GM19351 (cell line): ENCODE results near the gene ABCC6.

ENCODE experiments used
- ATAC-seq: cut with Tn5 transposase; IDR thresholded peaks from one replicate; pipeline ENCODE4 v1.9.1; 2021; ENCODE audit warnings: mild to moderate bottlenecking, moderate library complexity; ENCODE audit not compliant: unreplicated experiment

Gene ABCC6

DNA sequence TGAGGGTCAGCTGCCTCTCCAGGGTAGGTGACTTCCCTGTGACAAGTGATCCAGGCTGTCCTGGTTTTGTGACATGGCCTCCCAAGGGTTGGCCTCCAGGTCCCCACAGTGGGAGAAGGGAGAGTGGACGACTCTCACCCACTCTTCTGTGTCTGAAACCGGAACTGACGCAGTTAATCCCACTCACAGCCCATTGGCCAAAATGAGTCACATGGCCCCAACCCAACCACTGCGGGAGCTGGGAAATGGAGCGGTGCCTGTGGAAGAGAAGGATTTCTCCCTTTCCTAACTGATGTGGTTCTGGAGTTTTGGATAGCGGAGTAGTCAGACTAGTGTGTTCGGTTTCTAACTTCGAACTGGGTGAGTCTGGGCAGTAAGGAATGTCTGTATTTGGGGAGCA is 79.4 kb downstream of the ABCC6 start:
- no peak for ATAC-seq

DNA sequence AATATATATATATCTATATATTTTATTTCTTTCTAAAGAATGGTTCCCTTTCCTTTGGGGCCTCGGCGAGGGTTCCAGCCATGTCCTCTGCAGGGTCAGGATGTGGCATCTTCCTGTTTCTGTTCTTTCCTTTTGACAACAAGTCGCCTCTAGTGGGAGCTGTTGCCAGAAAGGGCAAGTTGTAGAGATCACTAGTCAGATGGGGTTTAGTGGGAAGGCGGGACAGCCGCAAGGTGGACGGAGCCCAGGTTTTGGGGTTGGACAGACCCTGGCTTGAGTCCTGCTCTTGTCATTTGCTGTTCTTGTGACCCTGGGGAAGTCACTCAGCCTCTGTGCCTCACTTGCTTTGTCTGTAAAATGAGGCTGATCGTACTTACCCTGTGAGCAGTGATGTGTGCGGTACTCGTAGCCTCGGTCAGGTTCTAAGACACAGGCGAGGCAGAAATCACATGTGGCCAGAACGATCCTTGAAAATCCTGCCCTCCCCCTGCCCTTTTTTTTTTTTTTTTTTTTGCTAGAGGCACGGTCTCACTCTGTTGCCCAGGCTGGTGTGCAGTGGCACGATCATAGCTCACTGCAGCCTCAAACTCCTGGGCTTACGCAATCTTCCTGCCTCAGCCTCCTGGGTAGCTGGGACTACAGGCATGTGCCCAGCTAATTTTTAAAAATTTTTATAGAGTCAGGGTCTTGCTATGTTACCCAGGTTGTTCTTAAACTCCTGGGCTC is 80.1 kb downstream of the ABCC6 start:
- no peak for ATAC-seq

DNA sequence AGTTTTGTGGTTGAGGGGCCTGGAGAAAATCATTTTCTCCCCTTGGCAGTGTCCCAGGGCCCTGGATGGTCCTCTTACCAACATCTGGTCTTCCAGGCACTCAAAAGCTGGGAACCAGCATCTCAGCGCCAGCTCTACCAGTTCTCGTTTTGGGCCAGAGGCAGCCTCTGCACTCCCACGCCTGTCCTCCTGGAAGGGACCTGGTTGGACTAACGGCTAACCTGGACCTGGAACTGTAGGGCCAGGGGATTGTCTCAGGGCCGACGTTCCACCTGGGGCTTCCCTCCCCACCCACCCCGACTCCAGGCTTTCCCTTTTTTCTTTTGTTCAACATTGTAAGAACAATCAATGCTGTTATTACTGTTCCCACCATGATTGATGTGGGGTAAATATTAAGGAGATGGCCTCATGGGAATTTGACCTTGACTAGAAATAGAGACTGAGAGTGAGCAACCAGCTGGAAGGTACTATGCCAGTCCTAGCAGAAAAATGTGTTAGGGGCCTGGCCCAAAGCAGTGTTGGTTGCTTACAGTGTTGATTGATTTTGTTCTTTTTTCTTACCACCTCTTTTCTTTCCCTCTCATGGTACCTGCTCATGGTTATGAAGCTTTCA is 81.4 kb downstream of the ABCC6 start:
- ATAC-seq: no peak

DNA sequence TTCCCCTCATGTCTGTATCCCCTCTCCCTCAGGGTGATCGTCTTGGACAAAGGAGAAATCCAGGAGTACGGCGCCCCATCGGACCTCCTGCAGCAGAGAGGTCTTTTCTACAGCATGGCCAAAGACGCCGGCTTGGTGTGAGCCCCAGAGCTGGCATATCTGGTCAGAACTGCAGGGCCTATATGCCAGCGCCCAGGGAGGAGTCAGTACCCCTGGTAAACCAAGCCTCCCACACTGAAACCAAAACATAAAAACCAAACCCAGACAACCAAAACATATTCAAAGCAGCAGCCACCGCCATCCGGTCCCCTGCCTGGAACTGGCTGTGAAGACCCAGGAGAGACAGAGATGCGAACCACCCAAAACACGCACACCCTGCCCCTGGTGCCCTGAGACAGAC is 82.2 kb downstream of the ABCC6 start:
- ATAC-seq: no peak

DNA sequence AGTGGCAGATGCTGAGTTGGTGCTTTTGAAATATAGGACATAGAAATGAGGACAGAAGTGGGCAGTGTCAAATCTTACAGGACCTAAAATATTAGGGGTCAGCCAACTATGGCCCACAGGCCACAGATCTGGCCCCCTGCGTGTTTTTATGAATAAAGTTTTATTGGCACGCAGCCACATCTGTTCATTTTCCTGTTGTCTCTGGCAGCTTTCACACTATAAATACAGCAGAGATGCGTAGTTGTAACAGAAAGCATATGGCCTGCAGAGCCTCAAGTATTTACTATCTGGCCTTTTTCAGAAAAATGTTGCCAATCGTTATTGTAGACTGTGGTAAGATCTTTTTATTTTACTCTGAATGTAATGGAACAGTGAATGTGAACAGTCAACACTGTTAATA is 82.8 kb downstream of the ABCC6 start:
- no peak for ATAC-seq

DNA sequence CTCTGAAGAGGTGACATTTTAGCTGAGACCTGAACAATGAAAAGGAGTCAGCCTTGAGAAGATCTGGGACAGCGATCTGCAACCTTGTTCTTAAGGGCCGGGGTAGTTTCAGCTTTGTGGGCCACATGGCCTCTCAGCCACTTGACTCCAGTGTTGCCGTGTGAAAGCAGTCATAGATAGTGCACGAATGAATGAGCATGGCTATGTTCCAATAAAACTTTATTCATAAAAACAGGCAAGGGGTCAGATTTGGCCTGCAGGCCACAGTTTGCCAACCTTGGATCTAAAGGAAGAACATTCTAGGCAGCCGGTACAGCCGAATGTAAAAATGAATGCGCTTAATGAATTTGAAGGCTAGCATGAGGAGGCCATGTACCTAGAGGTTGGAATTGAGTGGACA is 83.5 kb downstream of the ABCC6 start:
- ATAC-seq: no peak

DNA sequence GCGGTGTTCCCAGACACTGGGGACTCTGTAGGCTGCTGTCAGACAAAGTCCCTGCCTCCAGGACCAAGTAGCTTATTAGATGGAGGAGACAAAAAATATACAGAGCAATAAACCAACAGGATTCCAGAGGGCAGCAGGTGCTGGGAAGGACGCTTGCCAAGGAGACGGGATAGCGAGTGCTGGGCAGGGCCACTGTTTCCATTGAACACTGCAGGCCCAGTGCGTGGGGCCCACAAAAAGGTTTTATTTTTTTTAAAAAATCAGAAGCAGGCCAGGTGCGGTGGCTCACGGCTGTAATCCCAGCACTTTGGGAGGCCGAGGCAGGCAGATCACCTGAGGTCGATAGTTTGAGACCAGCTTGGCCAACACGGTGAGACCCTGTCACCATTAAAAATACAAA is 84.2 kb downstream of the ABCC6 start:
- no peak for ATAC-seq

DNA sequence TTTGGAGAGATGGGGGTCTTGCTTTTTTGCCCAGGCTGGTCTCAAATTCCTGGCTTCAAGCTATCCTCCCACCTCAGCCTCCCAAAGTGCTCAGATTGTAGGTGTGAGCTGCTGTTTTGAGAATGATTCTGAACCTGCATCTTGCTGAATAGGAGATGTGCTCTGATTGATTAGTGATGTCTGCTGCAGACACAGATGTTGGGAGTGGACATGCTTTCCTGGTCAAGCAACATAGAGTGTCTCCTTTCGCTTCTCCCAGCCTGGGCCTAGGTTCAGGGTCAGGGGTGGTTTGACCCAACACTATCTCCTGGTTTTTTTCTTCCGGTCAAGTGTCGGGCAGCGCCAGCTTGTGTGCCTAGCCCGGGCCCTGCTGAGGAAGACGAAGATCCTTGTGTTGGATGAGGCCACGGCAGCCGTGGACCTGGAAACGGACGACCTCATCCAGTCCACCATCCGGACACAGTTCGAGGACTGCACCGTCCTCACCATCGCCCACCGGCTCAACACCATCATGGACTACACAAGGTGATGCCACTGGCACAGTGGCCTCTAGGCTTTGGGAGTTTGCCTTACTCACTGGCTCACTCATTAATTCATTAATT is 85.2 kb downstream of the ABCC6 start:
- no peak for ATAC-seq

DNA sequence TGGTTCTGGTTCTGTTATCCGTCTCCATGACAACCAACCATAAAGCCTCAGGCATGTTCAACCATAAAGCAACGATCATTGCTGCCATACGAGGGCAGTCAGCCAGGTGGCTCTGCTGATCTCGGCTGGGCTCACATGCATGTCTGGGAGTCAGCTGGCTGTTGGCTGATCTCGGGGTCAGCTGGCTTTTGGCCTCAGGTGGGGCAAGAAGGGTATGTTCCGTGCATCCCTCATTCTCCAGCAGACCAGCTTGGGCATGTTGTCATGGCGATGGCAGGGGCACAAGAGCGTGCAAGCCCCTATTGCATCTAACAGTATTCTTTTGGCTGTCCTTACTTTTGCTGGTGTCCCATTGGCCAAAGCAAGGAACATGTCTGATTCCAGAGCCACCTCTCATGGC is 86.2 kb downstream of the ABCC6 start:
- ATAC-seq: no peak

DNA sequence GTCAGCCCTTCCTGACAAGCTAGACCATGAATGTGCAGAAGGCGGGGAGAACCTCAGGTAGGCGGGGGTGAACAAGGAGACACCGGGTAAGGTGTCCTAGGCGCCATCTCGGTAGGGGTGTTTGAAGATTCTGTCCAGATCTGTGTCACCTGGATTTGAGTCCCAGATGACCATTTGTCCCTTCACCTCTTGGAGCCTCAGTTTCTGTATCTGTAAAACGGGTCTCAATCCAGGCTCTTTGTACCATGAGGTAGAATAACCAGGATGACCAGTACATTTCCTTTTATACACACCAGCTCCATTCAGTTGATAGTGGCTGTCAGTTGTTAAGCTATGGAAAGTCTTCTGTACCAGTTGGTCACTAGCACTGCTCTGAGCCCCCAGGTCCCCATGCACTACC is 86.7 kb downstream of the ABCC6 start:
- no peak for ATAC-seq

DNA sequence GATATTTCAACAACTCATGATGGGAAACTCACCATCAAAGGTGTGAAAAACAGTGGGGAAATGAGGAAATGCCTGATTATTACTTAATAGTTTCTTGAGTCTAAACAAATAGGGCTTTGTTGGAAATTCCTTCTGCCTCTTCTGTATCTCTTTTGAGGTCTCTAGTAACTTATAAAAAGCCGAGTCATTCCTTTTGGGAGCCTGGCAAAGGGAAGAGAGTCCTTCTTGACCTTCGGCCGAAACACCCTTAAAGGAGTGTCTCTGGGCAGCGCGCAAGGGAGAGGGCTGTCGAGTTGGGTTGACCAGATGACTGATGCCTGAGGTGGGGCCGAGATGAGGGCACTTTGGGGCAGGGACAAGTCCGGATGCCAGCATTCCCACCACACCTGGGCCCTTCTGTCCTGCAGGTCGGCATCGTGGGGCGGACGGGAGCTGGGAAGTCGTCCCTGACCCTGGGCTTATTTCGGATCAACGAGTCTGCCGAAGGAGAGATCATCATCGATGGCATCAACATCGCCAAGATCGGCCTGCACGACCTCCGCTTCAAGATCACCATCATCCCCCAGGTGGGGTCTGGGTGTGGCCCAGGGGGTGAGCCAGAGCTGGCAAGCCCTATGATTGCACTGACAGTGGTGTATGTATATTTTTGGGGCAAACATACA is 89.2 kb downstream of the ABCC6 start:
- no peak for ATAC-seq

DNA sequence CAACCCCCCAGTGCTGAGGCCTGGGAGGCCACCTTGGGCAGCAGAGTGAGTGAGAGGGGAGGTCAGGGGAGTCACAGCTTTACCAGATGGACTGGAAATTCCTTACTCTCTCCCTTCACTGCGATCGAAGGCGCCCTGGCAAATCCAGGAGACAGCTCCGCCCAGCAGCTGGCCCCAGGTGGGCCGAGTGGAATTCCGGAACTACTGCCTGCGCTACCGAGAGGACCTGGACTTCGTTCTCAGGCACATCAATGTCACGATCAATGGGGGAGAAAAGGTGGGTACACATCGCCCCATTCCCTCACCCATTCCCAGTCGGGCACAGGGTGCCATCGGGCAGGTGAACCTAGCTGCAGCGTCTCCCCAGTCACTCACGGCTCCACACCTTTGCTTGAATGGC is 91.6 kb downstream of the ABCC6 start:
- ATAC-seq: no peak

DNA sequence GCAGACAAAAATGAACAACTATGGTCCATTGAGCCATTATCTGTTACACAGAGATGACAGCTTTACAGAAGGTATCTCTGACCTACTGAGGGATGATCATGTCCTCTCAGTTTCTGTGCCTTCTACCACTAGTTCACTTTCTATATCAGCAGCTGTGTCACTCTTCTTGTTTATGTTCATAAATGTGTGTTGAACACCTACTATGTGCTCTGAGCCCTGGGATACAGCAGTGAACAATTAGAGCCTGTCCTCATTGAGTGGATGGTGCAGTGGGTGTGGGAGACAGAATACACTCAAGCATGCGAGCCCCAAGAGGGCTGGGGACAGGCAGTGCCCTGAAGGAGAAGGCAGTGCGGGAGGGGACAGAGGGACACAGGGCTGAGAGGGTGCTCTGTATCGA is 92.1 kb downstream of the ABCC6 start:
- ATAC-seq: no peak

DNA sequence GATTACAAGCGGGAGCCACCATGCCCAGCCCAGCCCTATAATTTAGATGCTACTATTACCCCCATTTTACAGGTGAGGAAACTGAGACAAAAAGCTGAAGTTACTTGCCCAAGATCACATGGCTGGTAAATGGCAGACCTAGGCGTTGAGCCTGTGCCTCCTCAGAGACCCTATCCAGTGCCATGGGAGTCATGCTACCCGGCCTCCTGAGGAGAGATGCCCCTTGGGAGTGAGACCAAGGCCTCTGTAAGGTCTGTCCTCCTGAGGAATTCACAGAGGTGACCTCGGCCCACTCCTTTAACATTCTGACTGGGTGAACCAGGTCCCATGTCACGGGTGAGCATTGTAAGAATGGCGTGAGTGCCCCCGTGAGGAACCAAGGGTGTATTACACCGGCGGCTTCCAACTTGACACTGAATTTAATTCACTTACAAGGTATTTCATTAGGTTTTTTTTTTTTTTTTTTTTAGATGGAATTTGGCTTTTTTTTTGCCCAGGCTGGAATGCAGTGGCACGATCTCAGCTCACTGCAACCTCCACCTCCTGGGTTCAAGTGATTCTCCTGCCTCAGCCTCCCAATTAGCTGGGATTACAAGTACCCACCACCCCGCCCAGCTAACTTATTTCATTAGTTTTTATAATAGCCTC is 95.7 kb downstream of the ABCC6 start:
- no peak for ATAC-seq

DNA sequence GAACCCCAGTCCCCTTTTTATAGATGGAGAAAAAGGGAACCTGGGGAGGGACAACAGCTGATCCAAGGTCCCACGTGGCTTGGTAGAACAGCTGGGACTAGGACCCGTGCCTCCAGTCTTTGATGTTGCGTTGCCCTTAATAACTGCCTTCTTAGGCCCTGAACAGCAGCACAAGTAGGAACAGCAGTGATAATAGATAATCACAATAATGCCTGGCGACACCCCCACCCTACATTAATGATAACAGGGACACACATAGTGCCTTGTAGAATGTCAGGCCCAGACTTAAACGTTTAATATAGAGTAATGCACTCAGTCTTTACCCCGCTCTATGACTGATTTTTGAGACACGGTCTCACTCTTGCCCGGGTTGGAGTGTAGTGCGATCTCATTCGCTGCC is 96.4 kb downstream of the ABCC6 start:
- ATAC-seq: no peak

DNA sequence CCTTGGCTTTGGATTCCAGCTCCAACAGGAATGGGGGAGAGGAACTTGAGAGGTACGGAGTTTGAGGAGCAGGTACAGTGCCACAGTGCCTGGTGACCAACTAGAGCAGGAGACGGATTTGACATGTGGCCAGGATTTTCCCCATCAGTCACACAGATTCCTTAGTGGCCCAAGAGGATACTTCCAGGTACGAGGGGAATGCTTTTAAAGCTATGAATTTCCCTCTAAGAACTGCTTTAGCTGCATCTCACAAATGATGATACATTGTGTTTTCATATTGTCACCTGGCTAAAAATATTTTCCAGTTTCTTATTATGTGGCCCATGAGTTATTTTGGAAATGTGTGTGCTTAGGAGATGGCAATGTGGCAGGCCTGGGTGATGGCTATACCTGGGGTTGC is 98.3 kb downstream of the ABCC6 start:
- no peak for ATAC-seq

DNA sequence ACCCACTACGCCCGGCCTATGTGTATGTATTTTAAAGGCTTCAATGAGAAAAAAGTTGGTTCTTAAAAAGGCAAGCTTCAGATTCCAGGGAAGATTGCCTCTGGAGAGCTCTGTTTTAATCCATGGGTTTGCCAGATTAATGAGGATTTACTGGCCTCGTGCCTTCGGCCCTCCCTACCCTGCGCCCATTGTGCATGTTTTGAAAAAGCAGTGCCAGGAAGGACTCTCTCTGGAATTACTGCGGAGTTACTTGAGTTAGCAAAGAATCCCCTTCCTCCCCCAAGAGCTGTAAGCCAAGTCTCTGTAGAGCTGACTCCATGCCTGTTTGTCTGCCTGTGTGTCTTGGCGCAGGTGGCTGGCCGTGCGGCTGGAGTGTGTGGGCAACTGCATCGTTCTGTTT is 98.9 kb downstream of the ABCC6 start:
- no peak for ATAC-seq

DNA sequence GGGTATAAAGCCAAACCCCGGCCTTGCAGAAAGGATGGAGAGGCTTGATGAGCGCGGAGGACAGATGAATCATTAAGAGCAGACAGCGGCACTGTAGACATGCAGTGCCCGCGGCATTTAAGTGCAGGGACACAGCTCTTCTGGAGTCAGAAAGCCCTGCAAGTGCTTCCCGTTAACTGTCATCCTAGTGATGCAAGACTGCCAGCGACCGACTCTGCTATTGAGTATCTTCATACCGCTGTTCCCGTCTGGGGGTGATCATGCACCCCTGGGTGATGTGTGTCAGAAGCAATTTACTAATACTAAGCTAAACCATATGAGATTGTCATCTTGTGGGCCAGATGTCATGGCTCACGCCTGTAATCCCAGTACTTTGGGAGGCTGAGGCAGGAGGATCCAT is 101.0 kb downstream of the ABCC6 start:
- ATAC-seq: no peak

DNA sequence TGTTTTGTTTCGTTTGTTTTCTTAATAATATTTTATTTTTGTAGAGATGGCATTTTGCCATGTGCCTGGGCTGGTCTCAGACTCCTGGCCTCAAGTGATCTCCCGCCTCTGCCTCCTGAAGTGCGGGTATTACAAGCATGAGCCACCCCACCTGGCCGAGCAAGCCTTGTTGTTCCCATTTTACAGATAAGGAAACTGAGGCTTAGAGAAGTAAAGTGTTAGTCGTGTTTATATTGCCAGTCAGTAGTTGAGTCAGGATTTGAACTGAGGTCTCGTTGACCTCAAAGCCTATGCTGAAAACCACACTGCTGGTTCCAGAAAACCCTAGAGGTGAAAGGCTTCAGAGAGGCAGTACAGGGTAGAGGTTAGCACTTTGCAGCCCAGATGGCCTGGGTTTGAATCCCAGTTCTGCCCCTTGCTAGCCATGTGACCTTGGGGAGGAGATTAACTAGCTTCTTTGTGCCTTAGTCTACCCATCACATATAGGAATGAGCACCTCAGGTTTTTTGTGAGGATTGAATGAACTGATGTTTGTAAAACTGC is 102.0 kb downstream of the ABCC6 start:
- no peak for ATAC-seq

DNA sequence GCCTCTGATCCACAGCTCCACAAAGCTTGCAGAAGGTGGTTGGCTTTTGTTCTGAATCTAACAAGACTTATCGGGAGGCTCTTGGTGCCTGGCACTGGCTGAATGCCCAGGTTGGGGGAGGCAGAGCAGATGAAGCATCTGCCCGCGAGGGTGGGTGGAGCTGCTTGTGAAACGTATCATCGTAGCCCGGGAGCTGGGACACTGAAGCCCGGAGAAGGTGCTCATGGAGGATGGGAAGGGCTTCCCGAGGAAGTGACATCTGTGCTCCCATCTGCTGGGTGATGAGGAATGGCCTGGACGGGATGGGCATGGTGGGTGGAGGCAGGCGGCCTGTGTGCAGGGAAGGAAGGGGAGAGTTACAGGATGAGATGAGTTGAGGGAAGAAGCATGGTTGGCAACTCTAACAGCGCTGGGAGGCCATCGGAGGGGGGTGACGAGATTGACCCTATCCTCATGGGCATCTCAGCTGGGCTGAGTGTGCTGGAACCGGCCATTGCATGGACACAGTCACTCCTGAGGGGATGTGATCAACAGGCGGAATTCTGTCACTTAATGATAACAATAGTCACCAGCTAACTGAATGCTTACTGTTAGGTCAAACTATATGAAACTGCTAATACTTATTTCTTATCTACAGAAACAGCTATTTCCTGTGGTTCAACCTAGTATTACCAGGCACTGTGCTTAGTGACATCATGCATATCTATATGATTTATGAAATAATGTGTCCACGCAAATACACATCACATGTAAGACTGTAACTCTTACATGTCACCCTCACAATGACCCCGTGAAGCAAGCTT is 102.7 kb downstream of the ABCC6 start:
- no peak for ATAC-seq

DNA sequence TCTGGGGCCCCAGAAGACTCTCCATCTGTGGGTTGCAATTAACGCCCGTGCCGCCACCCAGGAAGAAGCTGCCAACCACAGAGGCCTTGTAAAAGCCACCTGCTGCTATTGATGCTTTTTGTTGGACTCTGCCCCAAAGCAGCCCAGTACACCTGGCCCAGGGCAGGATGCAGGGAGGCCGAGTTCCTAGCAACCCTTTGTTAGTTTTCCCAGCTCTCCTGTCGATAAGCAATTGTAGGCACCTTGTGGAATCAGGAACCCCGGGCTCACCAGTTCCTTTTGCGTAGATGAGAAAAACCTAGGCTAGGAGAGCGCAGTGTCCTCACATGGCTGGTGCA is 103.3 kb downstream of the ABCC6 start:
- no peak for ATAC-seq
